Germinal center (tissue), 1 donor: ENCODE data around the gene RNF227.

Experiments
- DNase-seq: peaks from one replicate; pipeline ENCODE4 v3.0.0; 2012; ENCODE audit warnings: mixed read lengths, low spot score

The RNF227 gene

GRCh38 chr17:7889166-7889955 lies 26.7 kb downstream of the RNF227 start:
- no peak for DNase-seq

- DNase-seq = no peak
Observed at GRCh38 chr17:7888184-7888920, 27.7 kb downstream of the RNF227 start, which contains the start of gene CHD3. Gene CHD3 (plus strand): TSS chr17:7888789. CDS start chr17:7889001, 212 bp downstream.

- peak; percentile 88 for DNase-seq
Observed at GRCh38 chr17:7887482-7888183, 28.5 kb downstream of the RNF227 start.

GRCh38 chr17:7887038-7887481 lies 29.0 kb downstream of the RNF227 start:
- DNase-seq = no peak

GRCh38 chr17:7886227-7887037 lies 29.7 kb downstream of the RNF227 start:
- DNase-seq = peak; percentile 51

- DNase-seq = peak; percentile 66
Observed at GRCh38 chr17:7885367-7886226, 30.5 kb downstream of the RNF227 start.

- peak; percentile 55 for DNase-seq
Observed at GRCh38 chr17:7884581-7885366, 31.3 kb downstream of the RNF227 start.

GRCh38 chr17:7883781-7884386 lies 32.2 kb downstream of the RNF227 start:
- DNase-seq = peak; percentile 48

GRCh38 chr17:7882629-7883028 lies 33.5 kb downstream of the RNF227 start:
- no peak for DNase-seq

GRCh38 chr17:7882068-7882467 lies 34.0 kb downstream of the RNF227 start:
- no peak for DNase-seq

GRCh38 chr17:7881276-7882054 lies 34.6 kb downstream of the RNF227 start:
- no peak for DNase-seq

GRCh38 chr17:7880076-7880868 lies 35.8 kb downstream of the RNF227 start:
- no peak for DNase-seq

GRCh38 chr17:7878234-7878633 lies 37.9 kb downstream of the RNF227 start:
- no peak for DNase-seq

- DNase-seq = no peak
Observed at GRCh38 chr17:7875804-7876370, 40.2 kb downstream of the RNF227 start.

GRCh38 chr17:7873051-7873450 lies 43.0 kb downstream of the RNF227 start:
- DNase-seq = no peak

- DNase-seq = no peak
Observed at GRCh38 chr17:7867881-7868329, 48.2 kb downstream of the RNF227 start.

- no peak for DNase-seq
Observed at GRCh38 chr17:7864995-7865650, 51.0 kb downstream of the RNF227 start.
